CD4-positive, alpha-beta memory T cell (primary cell): Measurements from ENCODE around the gene NFATC3. TPM values are rescaled to one million over a fixed set of nuclear protein-coding genes. Genes with fewer than 3 reads are reported as not detected.

Source experiments
- CTCF ChIA-PET: fragments of 350-600 bp; sonication (Branson Sonifier 250); formaldehyde crosslinking; loops from one replicate; lab custom pipeline; 2021; ENCODE audit warnings: inconsistent platforms; ENCODE audit not compliant: partially characterized antibody; lab: Charles Lee
- POLR2A ChIA-PET: fragments of 350-600 bp; sonication (Branson Sonifier 250); formaldehyde crosslinking; loops from one replicate; lab custom pipeline; 2021; ENCODE audit not compliant: partially characterized antibody; lab: Charles Lee
- DNase-seq, 5 donors: peaks; one replicate each; pipeline versions ENCODE4 v3.0.0 to v3.0.0-alpha.2; 2020 to 2022; ENCODE audit warnings: mixed read lengths in 1 of 5
- H3K27ac ChIP-seq: one replicate; pipeline ENCODE4 v1.7.0; 2013; ENCODE audit warnings: low read depth, low read length
- H3K27me3 ChIP-seq: 2 replicates; pipeline ENCODE4 v1.7.0; 2013; ENCODE audit warnings: mild to moderate bottlenecking, low read length, moderate library complexity; ENCODE audit not compliant: insufficient read depth
- H3K36me3 ChIP-seq: 2 replicates; pipeline ENCODE4 v1.7.0; 2013; ENCODE audit warnings: mild to moderate bottlenecking, low read length, moderate library complexity; ENCODE audit not compliant: insufficient read depth
- H3K4me1 ChIP-seq: 2 replicates; pipeline ENCODE4 v1.7.0; 2013; ENCODE audit warnings: mild to moderate bottlenecking, low read length, moderate library complexity; ENCODE audit not compliant: insufficient read depth
- H3K4me3 ChIP-seq, 2 donors: one replicate each; pipeline ENCODE4 v1.7.0; 2013; ENCODE audit warnings: low read length in 2 of 2, mild to moderate bottlenecking in 1 of 2
- H3K9me3 ChIP-seq, 2 donors: one replicate each; pipeline ENCODE4 v1.7.0; 2013; ENCODE audit warnings: low read length in 2 of 2, control low read depth in 1 of 2; ENCODE audit not compliant: control insufficient read depth in 1 of 2
- H3K27ac Mint-ChIP-seq, 7 donors: one replicate each; pipeline ENCODE4 v1.8.0; 2020 to 2021; ENCODE audit warnings: mixed read lengths in 7 of 7, mild to moderate bottlenecking in 6 of 7, inconsistent platforms in 3 of 7, moderate library complexity in 3 of 7
- H3K27me3 Mint-ChIP-seq, 2 donors: one replicate each; pipeline ENCODE4 v1.8.0; 2020 to 2021; ENCODE audit warnings: mixed read lengths in 2 of 2
- H3K36me3 Mint-ChIP-seq, 2 donors: one replicate each; pipeline ENCODE4 v1.8.0; 2020 to 2021; ENCODE audit warnings: mixed read lengths in 2 of 2, inconsistent platforms in 1 of 2, mild to moderate bottlenecking in 1 of 2
- H3K4me1 Mint-ChIP-seq, 4 donors: one replicate each; pipeline ENCODE4 v1.8.0; 2020 to 2021; ENCODE audit warnings: mixed read lengths in 4 of 4, mild to moderate bottlenecking in 1 of 4
- H3K4me3 Mint-ChIP-seq, 8 donors: one replicate each; pipeline ENCODE4 v1.8.0; 2020 to 2021; ENCODE audit warnings: mixed read lengths in 8 of 8, mild to moderate bottlenecking in 7 of 8, moderate library complexity in 6 of 8, inconsistent platforms in 3 of 8
- H3K9me3 Mint-ChIP-seq, 8 donors: one replicate each; pipeline ENCODE4 v1.8.0; 2020 to 2021; ENCODE audit warnings: mixed read lengths in 8 of 8, mild to moderate bottlenecking in 5 of 8, inconsistent platforms in 3 of 8, moderate library complexity in 1 of 8
- intact Hi-C: fragments of 100-400 bp; cut with micrococcal nuclease; formaldehyde crosslinking; loops from one replicate; pipeline ENCODE4 v1.15.1; 2023
- polyA plus RNA-seq, 2 donors: library from polyadenylated mRNA; unstranded; fragments of 300-500 nt; fragmentation: Illumina TruSeq; gene quantifications; one replicate each; pipeline ENCODE4 v1.2.3, GENCODE V29; 2021
- total RNA-seq, 2 experiments: library from RNA; stranded (reverse); gene quantifications; one replicate each; pipeline ENCODE4 v1.2.3, GENCODE V29; 2021

Gene NFATC3
- total and polyA plus RNA-seq, 4 experiments from 2014 or later = 76.5 to 134 (median 111) TPM

DNA sequence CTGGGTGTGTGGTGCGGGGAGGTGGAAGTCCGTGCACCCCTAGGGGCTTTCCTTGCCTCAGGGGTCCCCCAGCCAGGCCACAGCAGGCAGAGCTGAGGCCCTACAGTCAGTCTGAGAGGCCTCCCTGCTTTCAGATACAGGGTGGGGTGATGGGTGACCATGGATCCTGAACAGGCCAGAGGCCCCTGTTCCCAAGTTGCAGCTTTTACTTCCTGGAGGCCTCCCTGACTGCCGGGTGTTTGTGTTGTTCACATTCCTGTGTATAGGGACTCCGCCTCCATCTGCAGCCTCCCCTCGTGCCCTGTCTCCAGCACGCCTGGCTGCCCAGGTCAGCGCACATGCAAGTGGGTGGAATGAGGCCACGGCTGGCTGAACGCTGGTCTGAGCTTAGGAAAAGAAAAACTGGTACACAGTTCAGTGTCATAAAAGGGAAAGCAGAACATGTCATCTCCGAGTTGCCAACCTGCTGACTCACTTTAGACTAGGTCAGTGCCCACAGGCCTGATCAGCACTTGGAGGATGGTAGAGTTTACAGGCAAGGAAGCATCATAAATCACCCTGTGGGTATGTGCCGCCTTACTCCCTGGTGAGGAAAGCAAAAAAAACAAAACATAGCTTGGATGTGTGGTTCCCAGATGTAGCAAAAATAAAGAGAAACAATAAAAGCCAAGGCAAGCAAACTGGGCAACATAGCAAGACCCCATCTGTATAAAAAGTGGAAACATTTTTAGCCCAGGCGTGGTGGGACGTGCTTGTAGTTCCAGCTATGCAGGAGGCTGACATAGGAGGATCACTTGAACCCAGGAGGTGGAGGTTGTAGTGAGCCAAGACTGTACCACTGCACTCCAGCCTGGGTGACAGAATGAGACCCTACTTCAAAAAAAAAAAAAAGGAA is 173.0 kb downstream of the NFATC3 start:
- Mint-ChIP-seq H3K27me3 (no peaks in the 10 kb centered on the region), H3K36me3 (peaks cover 15 to 36% of the 10 kb centered on the region in 2 donors), H3K4me1 (peaks cover 8 to 19% (median 9%) of the 10 kb centered on the region in 4 donors), H3K9me3 (peaks cover 0 to 3% (median 0%) of the 10 kb centered on the region in 8 donors), H3K4me3 (no peak overlapping the region), H3K27ac (peak overlapping the region in 4 of 7 donors; percentile 12 to 86 (median 49))
- intact Hi-C loops = no loop called here
- no peaks in the 10 kb centered on the region for H3K27me3 ChIP-seq
- no peak overlapping the region for H3K27ac ChIP-seq
- H3K36me3 ChIP-seq = peaks cover 19% of the 10 kb centered on the region
- no peaks in the 10 kb centered on the region for H3K9me3 ChIP-seq
- peaks cover 10% of the 10 kb centered on the region for H3K4me1 ChIP-seq
- no peak overlapping the region for H3K4me3 ChIP-seq
- DNase-seq = no peak
- ChIA-PET POLR2A (interaction anchor here (1.0 to 44.5 kb wide), 3 partner anchors 14 to 69 kb away, joined by 3 to 1508 read pairs (median 3); partner anchors contain the start of genes PRMT7 and SLC7A6OS), CTCF (interaction anchor here (0.6 to 25.3 kb wide), 6 partner anchors 8 to 138 kb away, joined by 3 to 680 read pairs (median 8); partner anchors contain the start of genes PRMT7 and SLC7A6OS)

- peaks cover 19% of the 10 kb centered on the region for H3K4me1 ChIP-seq
- ChIA-PET CTCF (interaction anchor here (1.2 to 25.3 kb wide), 6 partner anchors 33 to 97 kb away, joined by 3 to 680 read pairs (median 13); partner anchors contain the start of genes PRMT7 and SLC7A6OS), POLR2A (interaction anchor here (6.2 to 44.5 kb wide), 2 partner anchors 36 to 69 kb away, joined by 70 to 1508 read pairs; partner anchors contain the start of genes PRMT7 and SLC7A6OS)
- intact Hi-C loops = no loop called here
- H3K9me3 ChIP-seq = no peaks in the 10 kb centered on the region
- peaks cover 19% of the 10 kb centered on the region for H3K36me3 ChIP-seq
- H3K27me3 Mint-ChIP-seq = no peaks in the 10 kb centered on the region
- no peak overlapping the region for H3K27ac ChIP-seq
- H3K9me3 Mint-ChIP-seq = peaks cover 0 to 5% (median 0%) of the 10 kb centered on the region in 8 donors
- H3K4me3 Mint-ChIP-seq = no peak overlapping the region
- no peaks in the 10 kb centered on the region for H3K27me3 ChIP-seq
- no peak for DNase-seq
- H3K4me3 ChIP-seq = no peak overlapping the region
- peaks cover 11 to 28% (median 17%) of the 10 kb centered on the region in 4 donors for H3K4me1 Mint-ChIP-seq
- H3K27ac Mint-ChIP-seq = peak overlapping the region in 1 of 7 donors; percentile 22
- H3K36me3 Mint-ChIP-seq = peaks cover 15 to 37% of the 10 kb centered on the region in 2 donors
These were observed 174.0 kb downstream of the NFATC3 start for GRCh38 chr16:68259007-68259825.

DNA sequence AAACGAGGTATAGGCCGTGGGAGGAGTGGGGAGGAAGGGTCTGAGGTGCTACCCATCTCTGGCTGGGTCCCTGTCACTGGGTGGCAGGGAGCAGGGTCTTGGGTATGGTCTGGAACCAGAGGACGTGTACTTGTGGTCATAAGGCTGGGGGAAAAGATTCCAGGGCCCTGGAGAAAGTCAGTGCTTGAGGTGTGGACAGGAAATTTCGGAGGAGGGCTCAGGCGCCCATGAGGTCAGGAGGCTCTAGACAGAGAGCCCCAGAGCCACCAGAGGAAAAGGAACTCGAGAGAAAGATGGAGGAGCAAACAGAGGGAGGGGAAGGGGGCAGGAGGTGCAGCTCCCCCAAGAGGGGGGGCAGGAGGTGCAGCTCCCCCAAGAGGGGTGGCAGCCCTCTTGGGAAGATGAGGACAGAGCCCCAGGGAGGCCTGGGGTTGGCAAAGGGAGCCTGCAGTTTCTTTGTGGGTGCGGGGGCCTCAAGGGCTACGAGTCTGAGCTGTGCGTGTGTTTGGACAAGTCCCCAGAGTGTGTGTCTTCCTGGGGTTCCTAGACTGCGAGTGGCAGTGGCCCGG is 178.5 kb downstream of the NFATC3 start:
- peaks cover 0 to 11% (median 0%) of the 10 kb centered on the region in 8 donors for H3K9me3 Mint-ChIP-seq
- peak overlapping the region; percentile 97 to 100 (median 99) for H3K27ac Mint-ChIP-seq
- peak overlapping the region in 1 of 2 donors; percentile 68 for H3K4me3 ChIP-seq

DNA sequence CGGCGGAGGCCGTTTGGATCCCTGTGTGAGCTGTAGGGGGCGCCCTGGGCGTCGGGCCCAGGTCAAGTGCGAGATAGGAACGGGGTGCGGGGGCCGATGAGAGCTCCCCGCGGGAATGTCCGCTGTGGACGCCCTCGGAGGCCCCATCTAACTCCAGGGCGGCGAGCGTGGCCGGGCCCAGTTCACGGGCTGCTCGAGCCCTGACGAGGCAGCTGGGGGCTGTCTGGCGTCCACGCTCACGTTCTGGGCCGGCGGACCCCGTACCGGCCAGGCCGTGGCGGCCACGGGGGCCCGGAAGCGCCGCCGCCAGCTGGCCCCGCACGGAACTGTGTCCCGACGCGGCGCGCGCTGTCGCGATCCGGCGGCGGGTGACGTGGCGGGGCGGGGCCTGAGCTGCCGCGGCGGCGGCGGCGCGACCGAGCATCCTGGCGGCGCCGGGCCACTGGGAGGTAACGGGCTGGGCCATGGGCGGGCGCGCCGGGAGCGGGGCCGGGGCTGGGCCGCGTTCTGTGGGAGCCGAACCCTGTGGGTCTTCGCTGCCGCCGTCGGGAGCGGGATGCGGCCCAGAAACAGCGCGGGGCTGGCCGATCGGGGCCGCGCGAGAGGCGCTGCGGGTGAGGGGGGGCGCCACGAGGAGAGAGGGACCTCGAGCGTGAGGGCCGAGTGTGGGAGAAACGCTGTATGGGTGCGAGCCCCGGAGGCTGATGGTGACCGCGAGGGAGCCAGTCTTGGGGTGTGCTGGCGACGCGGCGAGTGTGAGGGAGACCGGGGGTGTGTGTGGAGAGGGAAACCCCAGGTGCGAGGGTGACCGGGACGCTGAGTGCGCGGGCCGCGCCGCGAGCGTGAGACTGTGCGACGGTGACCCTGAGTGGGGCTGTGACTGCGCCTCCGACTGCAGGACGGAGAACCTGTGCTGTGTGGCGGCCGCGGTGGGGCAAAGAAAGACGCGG is 179.2 kb downstream of the NFATC3 start, which contains the start of gene SLC7A6:
Gene SLC7A6, plus strand, starts transcription at position 399 of the 950 bp plus-strand sequence. CDS start 10,201 bp downstream, outside the sequence.
- peak within 1 kb of the TSS; percentile 97 for H3K27ac ChIP-seq
- peak within 1 kb of the TSS; percentile 94 to 99 (median 97) for H3K4me3 Mint-ChIP-seq
- peak within 1 kb of the TSS; percentile 68 to 93 for H3K4me3 ChIP-seq
- intact Hi-C loops = loop anchor here (1.0 kb wide), 5 partner anchors 9 to 46 kb away; partner anchors contain the start of genes PLA2G15 and SLC7A6OS
- peak within 1 kb of the TSS; percentile 98 to 100 (median 99) for H3K27ac Mint-ChIP-seq
- no peaks in the 10 kb centered on the region for H3K27me3 ChIP-seq
- H3K9me3 ChIP-seq = no peaks in the 10 kb centered on the region
- H3K4me1 ChIP-seq = peaks cover 58% of the 10 kb centered on the region
- H3K9me3 Mint-ChIP-seq = peaks cover 0 to 9% (median 0%) of the 10 kb centered on the region in 8 donors
- peaks cover 8% of the 10 kb centered on the region for H3K36me3 ChIP-seq
- ChIA-PET CTCF (interaction anchor here (0.8 to 25.3 kb wide), 17 partner anchors 10 to 248 kb away, joined by 3 to 680 read pairs (median 5); partner anchors contain the start of genes PLA2G15, PRMT7 and SLC7A6OS), POLR2A (interaction anchor here (0.7 to 44.5 kb wide), 21 partner anchors 10 to 329 kb away, joined by 3 to 1508 read pairs (median 5); partner anchors contain the start of genes ESRP2, NFATC3, PLA2G15 and PRMT7)
- peak; percentile 79 to 86 (median 85) for DNase-seq
- H3K36me3 Mint-ChIP-seq = peaks cover 15 to 36% of the 10 kb centered on the region in 2 donors
- H3K27me3 Mint-ChIP-seq = no peaks in the 10 kb centered on the region
- peaks cover 30 to 67% (median 50%) of the 10 kb centered on the region in 4 donors for H3K4me1 Mint-ChIP-seq

More for the DNA sequence above, 178.5 kb downstream of the NFATC3 start:
- CTCF ChIA-PET = interaction anchor here (0.8 to 25.3 kb wide), 19 partner anchors 10 to 249 kb away, joined by 3 to 680 read pairs (median 5); partner anchors contain the start of genes PLA2G15, PRMT7 and SLC7A6OS
- peaks cover 25 to 60% (median 44%) of the 10 kb centered on the region in 4 donors for H3K4me1 Mint-ChIP-seq
- Histone ChIP-seq H3K36me3 (peaks cover 8% of the 10 kb centered on the region), H3K27ac (peak overlapping the region; percentile 97), H3K27me3 (no peaks in the 10 kb centered on the region), H3K4me1 (peaks cover 50% of the 10 kb centered on the region), H3K9me3 (no peaks in the 10 kb centered on the region)
- intact Hi-C loops = loop anchor here (1.0 kb wide), 4 partner anchors 10 to 47 kb away; partner anchors contain the start of genes PLA2G15 and SLC7A6OS
- peak overlapping the region; percentile 92 to 99 (median 96) for H3K4me3 Mint-ChIP-seq
- no peak for DNase-seq
- no peaks in the 10 kb centered on the region for H3K27me3 Mint-ChIP-seq
- peaks cover 13 to 39% of the 10 kb centered on the region in 2 donors for H3K36me3 Mint-ChIP-seq
- POLR2A ChIA-PET = interaction anchor here (0.7 to 44.5 kb wide), 20 partner anchors 9 to 263 kb away, joined by 3 to 1508 read pairs (median 5); partner anchors contain the start of genes ESRP2, NFATC3, PLA2G15 and PRMT7

DNA sequence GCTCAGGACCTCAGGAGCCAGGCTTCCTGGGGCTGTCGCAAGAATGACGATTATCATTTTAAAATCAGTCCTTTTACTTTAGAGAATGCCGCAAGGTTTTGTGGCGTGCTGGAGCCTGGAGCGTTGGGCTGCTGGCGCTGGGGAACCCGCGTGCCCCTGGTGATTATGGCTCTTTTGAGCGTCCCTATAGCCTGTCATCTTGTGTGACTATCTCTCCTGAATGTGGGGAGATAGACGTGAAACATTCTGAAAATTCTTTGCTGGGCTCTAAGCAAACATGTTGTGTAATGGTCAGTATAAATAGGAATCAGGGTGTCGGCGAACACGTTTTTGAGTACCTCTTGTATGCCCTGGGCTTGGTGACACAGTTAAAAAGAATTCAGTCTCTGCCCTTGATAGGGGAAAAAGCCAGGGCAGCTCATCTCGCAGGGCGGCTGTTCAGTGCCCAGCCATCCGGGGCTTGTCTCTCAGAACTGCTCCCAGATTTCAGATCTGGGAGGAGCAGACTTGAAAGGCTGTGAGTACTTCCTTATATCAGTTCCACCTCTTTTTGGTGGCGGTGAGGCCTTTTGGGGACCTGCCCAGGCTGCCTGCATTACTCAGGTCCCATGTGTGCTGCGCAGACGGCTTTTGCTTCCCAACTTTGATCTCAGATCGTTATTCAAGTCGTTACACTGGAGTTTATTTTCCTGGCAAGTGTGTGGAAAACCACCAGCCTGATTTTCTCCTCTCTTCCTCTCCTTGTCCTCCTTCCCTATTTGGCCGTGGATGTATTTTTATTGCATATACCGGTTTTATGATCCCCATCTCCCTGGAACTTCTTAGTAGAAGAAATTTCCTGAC is 180.1 kb downstream of the NFATC3 start:
- peak; percentile 37 to 79 (median 43) for DNase-seq
- Mint-ChIP-seq H3K4me1 (peaks cover 38 to 76% (median 57%) of the 10 kb centered on the region in 4 donors), H3K4me3 (peak overlapping the region; percentile 92 to 98 (median 97)), H3K27me3 (no peaks in the 10 kb centered on the region), H3K36me3 (peaks cover 16 to 37% of the 10 kb centered on the region in 2 donors), H3K9me3 (peaks cover 0 to 9% (median 0%) of the 10 kb centered on the region in 8 donors), H3K27ac (peak overlapping the region; percentile 97 to 99 (median 98))
- ChIA-PET CTCF (interaction anchor here (1.0 to 25.3 kb wide), 4 partner anchors 8 to 44 kb away, joined by 3 to 680 read pairs (median 57); no protein-coding TSS in a partner anchor), POLR2A (interaction anchor here (2.1 to 44.5 kb wide), 4 partner anchors 9 to 62 kb away, joined by 5 to 1508 read pairs (median 106); partner anchors contain the start of genes PRMT7 and SLC7A6OS)
- H3K27me3 ChIP-seq = no peaks in the 10 kb centered on the region
- intact Hi-C loops = loop anchor here (1.0 kb wide), 1 partner anchor 11 kb away; no protein-coding TSS in a partner anchor
- peak overlapping the region; percentile 68 to 93 for H3K4me3 ChIP-seq
- H3K27ac ChIP-seq = peak overlapping the region; percentile 97
- no peaks in the 10 kb centered on the region for H3K9me3 ChIP-seq
- H3K4me1 ChIP-seq = peaks cover 67% of the 10 kb centered on the region
- H3K36me3 ChIP-seq = no peaks in the 10 kb centered on the region
